Activated CD4-positive, alpha-beta T cell treated with anti-CD3 and anti-CD28 coated beads, Interleukin-2, amount 50 U/mL, for 24 hours (primary cell): Measurements from ENCODE around the gene PRRC2B.
"Not testable (repeated sequence)": the region's sequence is repeated elsewhere in the genome, so short reads cannot be mapped to it uniquely, and the experiment has no call there.

Source experiments
- DNase-seq, 2 donors: peaks; one replicate each; pipeline ENCODE4 v3.0.0-alpha.2; 2020; ENCODE audit warnings: low read depth in 1 of 2, low spot score in 1 of 2

Gene PRRC2B

DNA sequence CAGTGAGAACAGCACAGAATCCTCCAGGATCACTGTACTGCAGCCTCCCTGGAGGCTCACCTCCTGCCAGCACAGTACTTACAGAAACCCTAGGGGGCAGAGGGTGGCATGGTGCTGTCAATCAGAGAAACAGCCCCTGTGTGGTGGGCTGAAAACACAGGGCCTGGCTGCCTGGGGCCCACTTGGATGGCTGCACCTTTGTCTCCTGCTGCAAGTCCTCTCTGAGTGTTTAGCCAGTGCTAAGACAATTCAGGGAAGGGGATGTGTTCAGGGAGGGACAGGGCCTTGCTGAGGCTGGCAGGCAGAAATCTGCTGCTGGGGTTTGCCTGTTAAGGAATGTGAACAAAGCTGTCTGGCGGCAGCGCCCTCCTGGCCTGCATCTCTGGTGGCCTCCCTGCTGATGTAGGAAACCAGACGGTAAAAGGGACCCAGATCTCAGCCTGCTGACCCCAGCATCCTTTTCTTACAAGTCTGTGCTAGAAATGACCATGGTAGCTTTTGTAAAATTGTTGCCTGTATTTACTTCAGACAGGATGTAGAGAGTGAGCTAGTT is 39.5 kb downstream of the PRRC2B start:
- DNase-seq = no peak

DNA sequence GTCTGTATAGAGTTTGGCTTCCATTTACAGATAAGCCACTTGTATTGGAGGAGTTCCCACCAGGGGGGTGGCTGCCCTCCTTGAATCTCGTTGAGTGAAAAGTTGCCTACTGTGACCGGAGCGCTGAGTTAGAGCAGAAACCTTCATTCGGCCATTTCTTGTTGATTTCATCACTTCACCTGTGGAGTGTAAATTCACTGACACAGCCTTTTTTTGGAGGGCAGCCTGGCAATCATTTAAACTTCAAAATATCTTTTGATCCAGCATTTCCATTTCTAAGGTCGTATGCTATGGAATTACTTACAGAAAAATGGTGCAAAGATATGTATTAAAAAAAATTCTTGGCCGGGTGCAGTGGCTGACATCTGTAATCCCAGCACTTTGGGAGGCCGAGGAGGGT is 40.8 kb downstream of the PRRC2B start:
- no peak for DNase-seq

DNA sequence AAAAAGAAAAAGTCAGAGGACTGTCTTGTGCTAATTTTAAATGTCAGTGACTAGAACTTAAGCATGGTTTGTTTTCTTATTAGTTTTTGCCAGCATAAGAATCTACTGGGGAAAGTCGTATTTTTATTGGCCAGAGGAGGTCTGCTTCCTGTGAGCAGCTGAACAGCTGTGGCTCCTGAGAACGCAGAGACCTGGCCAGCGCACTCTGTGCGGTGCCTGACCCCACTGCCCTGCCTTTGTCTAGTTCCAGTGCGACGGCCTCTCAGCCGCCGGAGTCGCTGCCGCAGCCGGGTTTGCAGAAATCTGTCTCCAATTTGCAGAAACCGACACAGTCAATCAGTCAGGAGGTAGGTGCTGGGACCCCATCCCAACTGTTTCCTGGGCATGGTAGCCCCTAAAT is 42.5 kb downstream of the PRRC2B start:
- no peak for DNase-seq

- no peak for DNase-seq
Measured at GRCh38 chr9:131436865-131437271, 43.0 kb downstream of the PRRC2B start.

- DNase-seq = no peak
Measured at GRCh38 chr9:131438190-131438589, 44.3 kb downstream of the PRRC2B start.

DNA sequence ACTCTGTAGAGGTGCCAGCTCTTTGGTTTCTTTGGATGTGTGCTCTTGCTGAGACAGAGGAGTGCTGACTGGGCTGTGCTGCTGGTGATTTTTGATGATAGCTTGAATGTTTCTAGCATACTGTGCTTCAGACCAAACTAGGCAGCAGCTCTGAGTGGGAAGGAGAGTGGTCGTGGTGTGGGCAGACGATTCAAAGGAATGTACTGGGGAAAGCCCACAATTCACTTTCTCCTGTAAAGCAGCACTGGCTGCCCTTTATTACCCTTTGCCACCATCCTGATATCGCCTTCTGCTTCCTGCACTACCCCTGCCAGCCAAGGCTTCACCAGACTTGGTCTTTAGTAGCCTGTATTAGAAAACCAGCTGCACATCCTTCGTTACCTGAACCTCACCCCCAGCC is 45.3 kb downstream of the PRRC2B start:
- DNase-seq = no peak

DNA sequence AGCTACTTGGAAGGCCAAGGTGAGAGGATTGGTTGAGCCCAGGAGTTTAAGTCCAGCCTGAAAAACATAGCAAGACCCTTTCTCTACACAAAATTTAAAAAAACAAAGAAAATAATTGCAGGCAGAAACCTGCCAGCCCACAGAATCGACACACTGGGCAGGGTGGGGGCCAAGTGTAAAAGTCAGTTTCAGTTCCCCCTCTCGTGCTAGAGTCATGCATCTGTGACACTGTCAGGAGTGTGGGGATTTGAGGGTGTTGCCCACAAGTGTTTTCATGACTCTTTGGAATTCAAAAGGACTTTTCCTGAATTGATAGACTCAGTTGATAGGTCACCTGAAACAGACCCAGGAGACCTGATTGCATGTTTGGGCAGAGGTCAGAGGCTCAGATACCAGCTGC is 47.6 kb downstream of the PRRC2B start:
- no peak for DNase-seq

- no peak for DNase-seq
Measured at GRCh38 chr9:131442351-131442750, 48.5 kb downstream of the PRRC2B start.

DNA sequence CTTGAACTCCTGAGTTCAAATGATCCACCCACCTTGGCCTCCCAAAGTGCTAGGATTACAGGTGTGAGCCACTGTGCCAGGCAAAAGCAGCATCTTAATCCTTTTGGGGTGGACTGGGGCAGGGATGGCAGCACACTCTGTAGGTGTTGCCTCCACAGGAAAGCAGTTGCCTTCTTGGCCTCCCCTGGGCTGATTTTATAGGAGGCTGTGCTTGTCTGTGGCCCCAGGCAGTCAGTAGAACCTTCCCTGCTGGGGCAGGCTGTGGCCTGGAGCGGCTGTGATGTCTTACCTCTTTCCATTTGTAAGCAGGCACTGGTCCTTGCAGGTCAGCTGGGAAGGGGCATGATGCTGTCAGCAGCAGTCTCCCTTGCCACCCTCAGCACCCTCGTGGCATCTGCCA is 49.8 kb downstream of the PRRC2B start:
- no peak for DNase-seq

DNA sequence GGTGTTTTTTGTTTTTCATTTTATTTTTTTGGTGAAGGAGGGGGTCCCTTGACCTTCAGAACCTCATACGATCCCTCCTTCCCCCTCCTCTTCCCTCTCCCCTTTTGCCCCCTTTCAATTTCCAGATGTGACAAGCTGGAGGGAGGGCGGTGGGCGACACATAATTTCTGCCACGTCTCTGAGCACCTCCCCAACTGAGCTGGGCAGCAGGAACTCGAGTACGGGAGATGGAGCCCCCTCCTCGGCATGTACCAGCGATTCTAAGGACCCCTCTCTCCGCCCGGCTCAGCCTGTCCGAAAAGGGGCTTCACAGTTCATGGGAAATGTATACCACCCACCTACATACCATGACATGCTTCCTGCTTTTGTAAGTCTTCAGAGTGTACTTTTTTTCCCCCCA is 52.4 kb downstream of the PRRC2B start:
- no peak for DNase-seq

GRCh38 chr9:131447148-131447547 is 53.3 kb downstream of the PRRC2B start:
- DNase-seq = no peak

- no peak for DNase-seq
Measured at GRCh38 chr9:131447600-131447999, 53.7 kb downstream of the PRRC2B start.

DNA sequence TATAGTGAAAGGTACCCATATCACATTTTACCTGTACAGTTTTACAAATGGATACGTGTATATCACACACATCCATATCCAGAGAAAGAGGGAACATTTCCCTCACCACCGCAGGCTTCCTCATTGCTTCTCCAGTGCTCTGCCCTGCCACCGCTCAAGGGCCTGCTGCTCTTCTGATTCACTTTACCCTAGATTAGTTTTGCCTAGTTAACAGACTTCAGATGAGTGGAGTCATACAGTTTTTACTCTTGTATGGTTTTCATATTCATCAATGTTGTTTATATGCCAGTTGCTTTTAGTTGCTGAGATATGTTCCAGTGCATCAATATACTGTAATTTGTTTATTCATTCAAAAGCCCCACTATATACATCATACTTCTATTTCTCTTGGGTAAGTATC is 54.9 kb downstream of the PRRC2B start:
- DNase-seq = no peak

GRCh38 chr9:131449276-131449675 is 55.4 kb downstream of the PRRC2B start:
- DNase-seq = no peak

GRCh38 chr9:131454028-131454427 is 60.1 kb downstream of the PRRC2B start:
- no peak for DNase-seq

DNA sequence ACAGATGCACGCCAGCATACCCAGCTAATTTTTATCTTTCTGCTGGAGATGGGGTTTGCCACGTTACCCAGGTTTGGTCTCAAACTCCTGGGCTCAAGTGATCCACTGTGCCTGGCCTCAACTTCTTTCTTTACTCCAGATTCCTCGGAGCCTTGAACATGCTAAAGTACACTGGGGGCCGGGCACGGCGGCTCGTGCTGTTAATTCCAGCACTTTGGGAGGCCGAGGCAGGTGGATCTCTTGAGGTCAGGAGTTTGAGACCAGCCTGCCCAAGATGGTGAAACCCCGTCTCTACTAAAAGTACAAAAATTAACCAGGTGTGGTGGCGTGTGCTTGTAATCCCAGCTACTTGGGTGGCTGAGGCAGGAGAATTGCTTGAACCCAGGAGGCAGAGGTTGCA is 61.8 kb downstream of the PRRC2B start:
- not testable (repeated sequence) for DNase-seq

DNA sequence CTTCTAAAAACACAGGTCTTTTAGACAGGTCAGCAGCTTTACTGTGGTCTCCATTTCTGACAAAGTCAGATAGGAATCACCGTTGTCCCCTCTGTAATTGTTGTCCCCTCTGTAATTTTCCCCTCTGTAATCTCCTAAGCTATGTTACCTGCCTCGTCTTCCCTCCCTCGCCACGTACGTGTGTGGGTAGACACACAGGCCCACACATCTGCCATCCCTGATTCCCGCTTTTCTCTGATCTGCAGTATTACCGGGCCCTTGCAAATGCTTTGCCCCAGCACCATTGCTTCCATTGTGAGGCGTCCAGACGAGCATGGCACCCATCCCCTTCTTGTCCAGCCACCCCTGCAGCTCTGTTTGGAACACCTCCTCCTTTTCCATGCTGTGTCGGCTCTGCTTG is 63.9 kb downstream of the PRRC2B start:
- DNase-seq = no peak

GRCh38 chr9:131459056-131459455 is 65.2 kb downstream of the PRRC2B start:
- DNase-seq = no peak

DNA sequence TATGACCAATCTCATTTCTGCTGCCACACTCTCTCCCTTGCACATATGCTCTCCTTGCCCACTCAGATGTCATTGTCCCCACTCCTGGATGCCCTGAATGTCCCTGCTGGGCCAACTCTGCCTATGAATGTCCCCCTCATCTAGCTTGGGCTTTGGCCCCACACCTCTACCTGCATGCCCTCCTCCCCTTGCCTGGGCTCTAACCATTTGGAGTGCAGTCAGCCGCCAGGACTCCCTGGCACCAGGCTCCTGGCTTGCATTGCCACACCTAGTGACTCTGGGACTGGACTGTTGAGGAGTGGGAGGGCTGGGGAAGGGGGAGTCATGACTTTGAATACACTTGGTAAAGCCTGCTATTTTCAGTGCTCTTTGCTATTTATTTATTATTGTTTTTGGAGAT is 67.3 kb downstream of the PRRC2B start:
- DNase-seq = no peak

DNA sequence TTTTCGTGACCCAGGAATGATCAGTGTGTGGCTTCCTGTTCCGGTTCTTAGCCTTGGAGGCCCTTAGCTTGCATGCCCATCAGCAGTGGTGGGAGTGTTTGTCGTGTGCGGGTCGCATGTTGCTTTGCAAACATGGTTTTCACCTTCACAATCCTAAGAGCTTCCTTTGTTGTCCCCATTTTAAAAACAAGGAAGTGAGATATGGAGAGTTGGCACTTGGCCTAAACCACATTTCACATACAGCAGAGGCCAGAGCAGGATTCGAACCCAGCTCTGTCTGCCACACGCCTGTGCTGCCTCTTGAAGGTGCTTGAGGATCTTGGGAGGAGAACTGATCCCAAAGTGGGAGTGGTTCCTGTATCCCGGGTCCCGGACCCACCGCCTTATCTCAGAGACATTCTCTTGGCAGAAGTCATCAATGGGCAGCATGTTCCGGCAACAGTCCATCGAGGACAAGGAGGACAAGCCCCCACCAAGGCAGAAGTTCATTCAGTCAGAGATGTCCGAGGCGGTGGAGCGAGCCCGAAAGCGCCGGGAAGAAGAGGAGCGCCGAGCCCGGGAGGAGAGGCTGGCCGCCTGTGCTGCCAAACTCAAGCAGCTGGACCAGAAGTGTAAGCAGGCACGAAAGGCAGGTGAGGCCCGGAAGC is 70.6 kb downstream of the PRRC2B start:
- DNase-seq = no peak

DNA sequence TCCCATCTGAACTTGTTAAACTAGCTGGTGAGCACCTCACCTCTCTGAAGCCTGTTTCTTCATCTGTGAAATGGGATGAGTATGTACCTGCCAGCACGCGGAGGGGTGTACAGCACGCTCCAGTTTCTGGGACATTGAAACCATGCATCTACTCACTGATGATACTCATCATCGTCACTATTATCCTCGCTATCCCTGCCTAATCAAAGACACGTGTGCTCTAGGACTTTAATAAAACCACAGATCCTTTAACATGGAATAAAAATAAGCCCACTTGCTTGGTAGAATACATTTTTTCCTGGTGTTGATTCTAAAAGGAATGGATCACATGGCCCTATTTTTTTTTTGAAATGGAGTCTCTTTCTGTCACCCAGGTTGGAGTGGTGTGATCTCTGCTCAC is 71.5 kb downstream of the PRRC2B start:
- DNase-seq = no peak

DNA sequence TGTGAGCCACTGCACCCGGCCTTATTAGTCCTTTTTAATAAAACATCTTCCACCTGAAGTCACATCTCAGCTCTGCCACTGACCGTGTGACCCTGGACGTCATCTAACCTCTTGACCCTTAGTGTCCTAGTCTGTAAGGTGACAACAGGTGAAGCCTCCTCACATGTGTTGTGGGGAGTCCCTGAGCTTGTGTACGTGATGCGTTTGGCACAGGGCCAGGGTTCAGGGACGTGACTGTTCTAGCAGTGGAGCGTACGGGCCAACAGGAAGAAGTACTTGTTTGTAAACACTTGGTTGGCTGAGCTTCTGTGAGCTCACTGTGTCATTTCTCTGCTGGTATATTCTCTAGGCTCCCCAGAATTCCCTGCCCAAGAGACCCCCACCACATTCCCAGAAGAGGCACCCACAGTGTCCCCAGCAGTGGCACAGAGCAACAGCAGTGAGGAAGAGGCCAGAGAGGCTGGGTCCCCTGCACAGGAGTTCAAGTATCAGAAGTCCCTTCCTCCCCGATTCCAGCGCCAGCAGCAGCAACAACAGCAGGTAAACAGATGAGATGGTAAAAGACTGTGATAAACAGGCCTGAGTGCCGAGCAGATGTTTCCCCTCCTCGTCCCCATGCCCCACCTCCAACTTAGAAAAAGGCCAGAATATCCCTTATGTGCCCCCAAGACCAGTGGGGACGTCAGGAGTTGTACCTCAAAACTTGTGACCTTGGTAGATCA is 73.5 kb downstream of the PRRC2B start:
- no peak for DNase-seq

DNA sequence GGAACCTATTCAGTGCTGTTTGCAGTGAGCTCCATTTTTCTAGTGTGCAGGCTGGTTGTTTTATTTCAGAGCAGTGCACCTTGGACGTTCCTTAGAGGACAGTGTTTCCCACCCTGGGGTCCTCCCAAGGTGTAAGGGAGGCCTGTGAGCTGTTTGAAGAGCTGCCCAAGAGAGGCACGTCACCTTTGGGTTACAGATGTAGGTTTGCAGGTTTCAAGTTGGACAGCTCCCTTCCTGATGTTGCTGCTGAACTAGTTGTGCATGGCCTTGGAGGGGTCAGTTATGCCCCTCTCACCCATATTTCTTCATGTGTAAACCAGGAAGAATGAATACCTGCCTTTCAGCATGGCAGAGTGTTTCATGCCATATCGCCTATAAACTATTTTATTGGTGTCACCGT is 74.1 kb downstream of the PRRC2B start:
- no peak for DNase-seq
